Thyroid gland (tissue), 4 donors: ENCODE measurements around the gene SRSF1.

Source experiments
- POLR2A ChIP-seq, 2 donors: fragments of 450-650 bp; IDR thresholded peaks; one replicate each; pipeline ENCODE4 v1.6.1; 2017; ENCODE audit warnings: antibody characterized with exemption in 2 of 2, mild to moderate bottlenecking in 2 of 2, moderate library complexity in 1 of 2
- TF ChIP-seq, protein P1 (sequence below), 6 experiments: fragments of 200-600 bp in 3 of 6; fragments of 450-650 bp in 3 of 6; sonication (generic) in 3 of 6; IDR thresholded peaks; one replicate each; pipeline ENCODE4 v1.5.1; 2016 to 2019; ENCODE audit warnings: antibody characterized with exemption in 6 of 6, mild to moderate bottlenecking in 2 of 6, inconsistent platforms in 1 of 6, moderate library complexity in 1 of 6

DNA sequence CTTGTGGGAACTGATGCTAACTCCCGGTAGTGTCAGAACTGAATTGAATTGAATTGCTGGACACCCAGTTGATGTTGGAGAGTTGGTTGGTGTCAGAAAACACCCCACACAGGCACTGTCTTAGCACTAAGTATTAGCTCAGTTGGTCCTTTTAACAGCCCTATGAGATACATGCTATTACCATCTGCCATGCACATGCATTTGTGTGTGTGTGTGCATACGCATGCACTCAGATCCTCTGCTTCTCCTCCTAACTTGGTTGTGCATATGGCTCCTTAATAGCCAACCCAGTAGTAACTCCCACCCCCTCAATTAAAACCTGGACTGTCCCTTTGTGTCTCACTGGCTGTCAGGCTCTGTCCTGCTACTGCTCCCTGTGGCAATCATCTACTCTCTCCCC, 43.9 kb upstream of the SRSF1 start:
- TF ChIP-seq, protein P1, sequence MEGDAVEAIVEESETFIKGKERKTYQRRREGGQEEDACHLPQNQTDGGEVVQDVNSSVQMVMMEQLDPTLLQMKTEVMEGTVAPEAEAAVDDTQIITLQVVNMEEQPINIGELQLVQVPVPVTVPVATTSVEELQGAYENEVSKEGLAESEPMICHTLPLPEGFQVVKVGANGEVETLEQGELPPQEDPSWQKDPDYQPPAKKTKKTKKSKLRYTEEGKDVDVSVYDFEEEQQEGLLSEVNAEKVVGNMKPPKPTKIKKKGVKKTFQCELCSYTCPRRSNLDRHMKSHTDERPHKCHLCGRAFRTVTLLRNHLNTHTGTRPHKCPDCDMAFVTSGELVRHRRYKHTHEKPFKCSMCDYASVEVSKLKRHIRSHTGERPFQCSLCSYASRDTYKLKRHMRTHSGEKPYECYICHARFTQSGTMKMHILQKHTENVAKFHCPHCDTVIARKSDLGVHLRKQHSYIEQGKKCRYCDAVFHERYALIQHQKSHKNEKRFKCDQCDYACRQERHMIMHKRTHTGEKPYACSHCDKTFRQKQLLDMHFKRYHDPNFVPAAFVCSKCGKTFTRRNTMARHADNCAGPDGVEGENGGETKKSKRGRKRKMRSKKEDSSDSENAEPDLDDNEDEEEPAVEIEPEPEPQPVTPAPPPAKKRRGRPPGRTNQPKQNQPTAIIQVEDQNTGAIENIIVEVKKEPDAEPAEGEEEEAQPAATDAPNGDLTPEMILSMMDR (IDR thresholded peaks at IDR 0.05), result no peak
- TF ChIP-seq POLR2A (IDR thresholded peaks at IDR 0.05), result no peak
